ENCODE measurements around the gene INPP5A.

DNA sequence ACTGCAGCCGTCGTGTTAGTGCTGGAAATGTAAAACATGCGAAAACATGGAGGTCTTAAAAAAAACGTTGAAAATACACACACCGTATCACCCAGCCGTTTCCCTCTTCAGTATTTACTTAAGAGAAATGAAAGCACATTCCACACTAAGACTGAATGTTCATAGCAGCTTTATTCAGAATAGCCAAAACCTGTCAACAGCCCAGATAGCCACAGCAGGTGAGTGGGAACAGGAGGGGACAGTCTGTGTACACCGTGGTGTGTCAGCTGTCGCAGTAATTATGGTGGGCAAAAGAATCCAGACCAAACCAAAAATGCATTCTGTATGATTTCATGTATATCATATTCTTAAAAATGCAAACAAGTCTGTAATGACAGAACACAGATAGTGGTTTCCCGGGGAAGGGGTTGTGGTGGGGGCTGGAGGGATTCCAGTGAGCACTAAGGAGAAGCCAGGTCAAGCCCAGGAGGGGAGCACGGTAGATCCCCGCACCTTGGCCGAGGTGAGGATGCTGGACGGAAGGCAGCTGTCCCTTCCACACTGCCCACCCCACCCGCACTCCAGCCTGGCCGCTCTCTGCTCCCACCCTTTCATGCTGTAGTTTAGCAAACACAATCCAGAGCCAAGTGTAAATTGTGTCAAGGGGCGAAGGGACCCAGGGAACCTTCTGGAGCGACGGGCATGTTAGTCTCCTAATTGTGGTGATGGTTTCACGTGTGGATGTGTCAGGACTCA is 124.8 kb downstream of the INPP5A start:
- TF ChIP-seq, protein P1, sequence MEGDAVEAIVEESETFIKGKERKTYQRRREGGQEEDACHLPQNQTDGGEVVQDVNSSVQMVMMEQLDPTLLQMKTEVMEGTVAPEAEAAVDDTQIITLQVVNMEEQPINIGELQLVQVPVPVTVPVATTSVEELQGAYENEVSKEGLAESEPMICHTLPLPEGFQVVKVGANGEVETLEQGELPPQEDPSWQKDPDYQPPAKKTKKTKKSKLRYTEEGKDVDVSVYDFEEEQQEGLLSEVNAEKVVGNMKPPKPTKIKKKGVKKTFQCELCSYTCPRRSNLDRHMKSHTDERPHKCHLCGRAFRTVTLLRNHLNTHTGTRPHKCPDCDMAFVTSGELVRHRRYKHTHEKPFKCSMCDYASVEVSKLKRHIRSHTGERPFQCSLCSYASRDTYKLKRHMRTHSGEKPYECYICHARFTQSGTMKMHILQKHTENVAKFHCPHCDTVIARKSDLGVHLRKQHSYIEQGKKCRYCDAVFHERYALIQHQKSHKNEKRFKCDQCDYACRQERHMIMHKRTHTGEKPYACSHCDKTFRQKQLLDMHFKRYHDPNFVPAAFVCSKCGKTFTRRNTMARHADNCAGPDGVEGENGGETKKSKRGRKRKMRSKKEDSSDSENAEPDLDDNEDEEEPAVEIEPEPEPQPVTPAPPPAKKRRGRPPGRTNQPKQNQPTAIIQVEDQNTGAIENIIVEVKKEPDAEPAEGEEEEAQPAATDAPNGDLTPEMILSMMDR (IDR thresholded peaks at IDR 0.05 in 2 of 3, conservative IDR thresholded peaks at IDR 0.05 in 1 of 3; ENCODE audit: borderline replicate concordance in 1 of 3, insufficient read depth in 1 of 3, low read depth in 2 of 3, low read length in 2 of 3), result no peak
- TF ChIP-seq POLR2AphosphoS5 (IDR thresholded peaks at IDR 0.05; ENCODE audit: low read depth, low read length) (no peak), EZH2 (IDR thresholded peaks at IDR 0.05) (no peak), JUND (IDR thresholded peaks at IDR 0.05) (no peak)
- TF ChIP-seq, protein P2, sequence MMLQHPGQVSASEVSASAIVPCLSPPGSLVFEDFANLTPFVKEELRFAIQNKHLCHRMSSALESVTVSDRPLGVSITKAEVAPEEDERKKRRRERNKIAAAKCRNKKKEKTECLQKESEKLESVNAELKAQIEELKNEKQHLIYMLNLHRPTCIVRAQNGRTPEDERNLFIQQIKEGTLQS (IDR thresholded peaks at IDR 0.05), result no peak
